Rectal smooth muscle tissue (tissue), 1 donor: ENCODE measurements around the gene SYNPO.

Experiments
- H3K27ac ChIP-seq: one replicate; pipeline ENCODE4 v1.7.0; 2013; ENCODE audit warnings: low read depth, low read length, inconsistent platforms
- H3K27me3 ChIP-seq: one replicate; pipeline ENCODE4 v1.7.0; 2013; ENCODE audit warnings: low read length; ENCODE audit not compliant: control insufficient read depth, insufficient read depth
- H3K36me3 ChIP-seq: one replicate; pipeline ENCODE4 v1.7.0; 2013; ENCODE audit warnings: low read length; ENCODE audit not compliant: control insufficient read depth, insufficient read depth
- H3K4me1 ChIP-seq: one replicate; pipeline ENCODE4 v1.7.0; 2013; ENCODE audit warnings: low read length; ENCODE audit not compliant: control insufficient read depth, insufficient read depth
- H3K4me3 ChIP-seq: one replicate; pipeline ENCODE4 v1.7.0; 2013; ENCODE audit warnings: low read length
- H3K9ac ChIP-seq: one replicate; pipeline ENCODE4 v1.7.0; 2013; ENCODE audit warnings: low read length

The SYNPO gene

DNA sequence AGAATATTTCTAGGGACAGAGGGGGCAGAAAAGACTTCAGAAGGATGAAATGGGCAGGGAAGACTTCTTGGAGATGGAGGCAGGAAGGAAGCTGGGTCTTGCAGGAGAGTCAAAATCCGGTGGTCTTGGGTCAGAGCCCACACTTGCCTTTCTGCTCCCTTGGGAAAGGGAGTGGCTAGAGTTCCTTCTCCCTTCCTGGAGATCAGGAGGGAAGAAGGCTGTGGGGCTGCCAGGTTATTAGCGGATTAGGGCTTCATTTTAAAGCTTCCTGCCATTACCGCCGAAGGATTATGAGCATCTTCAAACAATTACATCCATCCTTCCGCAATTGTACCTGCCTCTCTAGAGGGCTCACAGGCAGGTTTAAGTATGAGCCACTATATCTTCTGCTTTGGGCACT lies 19.2 kb upstream of the SYNPO start:
- Histone ChIP-seq H3K4me3 (no peak overlapping the region), H3K4me1 (no peaks in the 10 kb centered on the region), H3K9ac (no peak overlapping the region), H3K36me3 (no peaks in the 10 kb centered on the region), H3K27ac (no peak overlapping the region), H3K27me3 (no peaks in the 10 kb centered on the region)

DNA sequence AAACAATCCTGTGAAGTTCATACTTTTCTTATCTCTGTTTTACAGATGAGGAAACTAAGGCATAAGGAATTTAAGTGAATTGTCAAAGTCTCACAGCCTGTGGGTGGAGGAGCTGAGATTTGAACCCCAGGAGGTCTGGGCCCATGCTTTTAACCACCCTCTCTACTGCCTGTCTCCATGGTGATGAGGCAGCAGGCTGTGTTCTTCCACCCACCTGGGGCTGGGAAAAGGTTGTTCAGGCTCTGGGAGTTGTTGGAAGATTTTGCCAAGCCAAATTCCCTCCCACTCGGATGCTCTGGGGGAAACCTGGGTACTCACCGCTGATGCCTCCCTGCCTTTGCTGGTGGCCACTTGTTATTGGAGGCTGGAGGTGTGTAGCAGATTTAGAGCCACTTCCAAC lies 18.3 kb upstream of the SYNPO start:
- Histone ChIP-seq H3K9ac (no peak overlapping the region), H3K4me1 (no peaks in the 10 kb centered on the region)

DNA sequence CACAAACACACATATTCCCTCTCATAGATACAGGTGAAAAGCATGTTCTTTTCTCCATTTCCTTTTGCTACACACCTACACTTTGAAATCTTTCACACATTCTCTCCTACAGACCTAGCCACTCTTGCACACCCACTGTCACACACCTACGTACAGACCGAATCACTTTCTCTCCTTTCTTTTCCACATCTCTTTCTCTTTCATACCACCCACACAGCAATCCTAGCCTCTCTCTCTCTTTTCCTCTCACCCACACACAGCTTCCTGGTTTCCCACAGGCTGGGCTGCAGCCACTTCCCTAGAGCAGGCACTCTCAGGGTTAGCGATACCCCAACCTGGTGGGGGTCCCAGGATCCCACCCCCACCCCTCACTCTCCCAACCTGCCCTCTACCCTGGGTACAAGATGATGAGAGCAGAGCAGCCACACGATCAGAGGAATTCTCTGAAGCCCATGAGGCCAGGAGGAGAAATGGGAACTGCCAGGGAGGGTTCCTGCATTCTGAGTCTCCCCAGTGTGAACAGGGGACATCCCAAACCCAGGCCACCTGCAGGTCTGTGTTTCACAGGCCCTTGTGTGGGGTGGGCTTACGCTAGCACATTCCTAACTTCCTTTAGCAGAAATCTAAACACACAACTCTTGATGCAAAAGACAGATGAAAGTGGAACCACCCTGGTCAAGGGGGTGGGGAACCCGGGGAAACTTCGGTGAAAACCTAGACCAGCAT lies 17.1 kb upstream of the SYNPO start:
- no peak overlapping the region for H3K27ac ChIP-seq
- H3K9ac ChIP-seq, result no peak overlapping the region
- no peaks in the 10 kb centered on the region for H3K4me1 ChIP-seq

More for the DNA sequence above, 18.3 kb upstream of the SYNPO start:
- Histone ChIP-seq H3K27me3 (no peaks in the 10 kb centered on the region), H3K27ac (no peak overlapping the region), H3K36me3 (no peaks in the 10 kb centered on the region), H3K4me3 (no peak overlapping the region)

DNA sequence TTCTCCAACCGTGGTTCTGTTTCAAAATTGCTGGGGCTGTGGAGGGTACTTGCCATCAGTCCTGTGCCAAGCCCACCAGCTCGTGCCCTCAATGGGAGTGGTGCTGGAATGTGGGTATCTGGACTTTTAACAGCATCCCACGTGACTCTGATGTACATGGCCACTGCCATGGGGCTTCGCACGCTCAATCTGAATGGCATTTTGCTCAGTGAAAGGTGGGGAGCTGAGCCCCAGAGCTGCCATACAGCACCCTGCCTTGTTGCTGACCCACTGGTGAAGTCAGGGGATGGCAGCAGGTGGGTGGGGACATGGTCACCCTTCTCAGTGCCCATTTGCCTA lies 16.6 kb upstream of the SYNPO start:
- H3K4me3 ChIP-seq, result peak overlapping the region; percentile 17
- H3K27me3 ChIP-seq, result no peaks in the 10 kb centered on the region
- H3K4me1 ChIP-seq, result no peaks in the 10 kb centered on the region

More for the DNA sequence above, 17.1 kb upstream of the SYNPO start:
- H3K4me3 ChIP-seq, result no peak overlapping the region
- H3K27me3 ChIP-seq, result no peaks in the 10 kb centered on the region
- H3K36me3 ChIP-seq, result no peaks in the 10 kb centered on the region

GRCh38 chr5:150624334-150625163 lies 15.9 kb upstream of the SYNPO start:
- Histone ChIP-seq H3K36me3 (no peaks in the 10 kb centered on the region), H3K4me1 (no peaks in the 10 kb centered on the region), H3K4me3 (peak overlapping the region; percentile 84), H3K9ac (peak overlapping the region; percentile 73), H3K27ac (peak overlapping the region; percentile 82), H3K27me3 (no peaks in the 10 kb centered on the region)

More for the DNA sequence above, 16.6 kb upstream of the SYNPO start:
- Histone ChIP-seq H3K36me3 (no peaks in the 10 kb centered on the region), H3K9ac (no peak overlapping the region), H3K27ac (no peak overlapping the region)

DNA sequence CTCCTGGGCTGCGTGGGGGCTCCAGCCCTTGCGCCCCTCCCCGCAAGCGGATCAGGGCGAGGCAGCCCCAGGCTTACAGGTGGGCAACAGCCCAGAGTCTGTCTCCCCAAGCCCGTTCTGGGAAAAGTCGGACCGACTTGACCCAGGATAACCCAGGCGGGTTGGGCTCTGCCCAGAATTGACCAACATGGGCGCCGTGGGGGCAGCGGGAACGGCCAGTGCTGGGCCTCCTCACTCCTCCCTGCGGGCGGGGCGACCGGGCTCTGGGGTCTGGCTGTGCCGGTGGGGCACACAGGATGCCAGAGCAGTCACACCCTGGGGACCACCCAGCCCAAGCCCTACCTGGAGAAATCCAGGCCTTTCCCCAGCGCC lies 15.3 kb upstream of the SYNPO start:
- no peaks in the 10 kb centered on the region for H3K4me1 ChIP-seq
- peak overlapping the region; percentile 84 for H3K4me3 ChIP-seq
- H3K27ac ChIP-seq, result peak overlapping the region; percentile 82
- peak overlapping the region; percentile 73 for H3K9ac ChIP-seq
- H3K36me3 ChIP-seq, result no peaks in the 10 kb centered on the region
- no peaks in the 10 kb centered on the region for H3K27me3 ChIP-seq

- Histone ChIP-seq H3K4me1 (no peaks in the 10 kb centered on the region), H3K36me3 (no peaks in the 10 kb centered on the region), H3K4me3 (peak overlapping the region; percentile 84), H3K27ac (peak overlapping the region; percentile 82), H3K27me3 (no peaks in the 10 kb centered on the region), H3K9ac (no peak overlapping the region)
Measured at GRCh38 chr5:150625831-150626746, 14.4 kb upstream of the SYNPO start.

GRCh38 chr5:150626853-150627276 lies 13.6 kb upstream of the SYNPO start:
- peak overlapping the region; percentile 82 for H3K27ac ChIP-seq
- no peaks in the 10 kb centered on the region for H3K36me3 ChIP-seq
- H3K27me3 ChIP-seq, result no peaks in the 10 kb centered on the region
- no peaks in the 10 kb centered on the region for H3K4me1 ChIP-seq
- peak overlapping the region; percentile 84 for H3K4me3 ChIP-seq
- no peak overlapping the region for H3K9ac ChIP-seq

- no peaks in the 10 kb centered on the region for H3K4me1 ChIP-seq
- H3K9ac ChIP-seq, result no peak overlapping the region
- no peaks in the 10 kb centered on the region for H3K36me3 ChIP-seq
- H3K4me3 ChIP-seq, result no peak overlapping the region
- H3K27ac ChIP-seq, result no peak overlapping the region
- H3K27me3 ChIP-seq, result no peaks in the 10 kb centered on the region
Measured at GRCh38 chr5:150627731-150628545, 12.5 kb upstream of the SYNPO start.

DNA sequence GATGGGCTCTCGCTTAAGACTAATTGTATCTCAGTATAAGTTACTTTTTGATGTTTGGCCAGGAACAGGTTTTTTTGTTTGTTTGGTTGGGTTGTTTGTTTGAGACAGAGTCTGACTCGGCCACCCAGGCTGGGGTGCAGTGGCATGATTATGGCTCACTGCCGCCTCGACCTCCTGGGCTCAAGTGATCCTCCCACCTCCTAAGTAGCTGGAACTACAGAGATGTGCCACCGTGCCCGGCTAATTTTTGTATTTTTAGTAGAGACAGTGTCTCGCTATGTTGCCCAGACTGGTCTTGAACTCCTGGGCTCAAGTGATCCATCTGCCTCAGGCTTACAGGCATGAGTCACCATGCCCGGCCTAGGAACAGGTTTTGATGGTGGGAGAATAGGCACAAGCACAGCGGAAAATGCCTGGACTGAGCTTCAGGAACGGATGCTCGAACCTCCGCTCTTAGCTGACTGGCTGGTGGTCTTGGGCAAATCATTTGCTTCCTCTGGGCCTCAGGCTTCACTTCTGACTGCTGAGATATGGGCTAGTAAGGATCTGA lies 11.4 kb upstream of the SYNPO start:
- Histone ChIP-seq H3K4me1 (no peaks in the 10 kb centered on the region), H3K36me3 (no peaks in the 10 kb centered on the region), H3K4me3 (no peak overlapping the region), H3K9ac (no peak overlapping the region), H3K27ac (no peak overlapping the region), H3K27me3 (no peaks in the 10 kb centered on the region)

- Histone ChIP-seq H3K27me3 (no peaks in the 10 kb centered on the region), H3K4me1 (no peaks in the 10 kb centered on the region), H3K27ac (no peak overlapping the region), H3K9ac (no peak overlapping the region), H3K4me3 (no peak overlapping the region), H3K36me3 (peaks cover 2% of the 10 kb centered on the region)
Measured at GRCh38 chr5:150630016-150630415, 10.4 kb upstream of the SYNPO start.
